Adipocyte (in vitro differentiated cells): ENCODE measurements around the gene LRRIQ3.

ENCODE experiments used
- DNase-seq: peaks from one replicate; pipeline ENCODE4 v3.0.0-alpha.2; 2015; ENCODE audit warnings: low read depth
- H3K27me3 ChIP-seq: replicated peaks from 2 replicates; pipeline ENCODE4 v1.7.0; 2013; ENCODE audit warnings: mild to moderate bottlenecking, low read length, moderate library complexity; ENCODE audit not compliant: control insufficient read depth, insufficient read depth
- H3K36me3 ChIP-seq: 2 replicates; pipeline ENCODE4 v1.7.0; 2013; ENCODE audit warnings: low read length, mild to moderate bottlenecking, moderate library complexity; ENCODE audit not compliant: control insufficient read depth, insufficient read depth, severe bottlenecking
- H3K4me1 ChIP-seq: 2 replicates; pipeline ENCODE4 v1.7.0; 2013; ENCODE audit warnings: mild to moderate bottlenecking, low read length, moderate library complexity; ENCODE audit not compliant: control insufficient read depth, insufficient read depth
- H3K4me3 ChIP-seq: 2 replicates; pipeline ENCODE4 v1.7.0; 2013; ENCODE audit warnings: mild to moderate bottlenecking, low read length, moderate library complexity
- H3K9ac ChIP-seq: 2 replicates; pipeline ENCODE4 v1.7.0; 2013; ENCODE audit warnings: mild to moderate bottlenecking, low read length, moderate library complexity
- H3K9me3 ChIP-seq: 2 replicates; pipeline ENCODE4 v1.7.0; 2013; ENCODE audit warnings: mild to moderate bottlenecking, low read length, moderate library complexity; ENCODE audit not compliant: control insufficient read depth

Gene LRRIQ3, protein sequence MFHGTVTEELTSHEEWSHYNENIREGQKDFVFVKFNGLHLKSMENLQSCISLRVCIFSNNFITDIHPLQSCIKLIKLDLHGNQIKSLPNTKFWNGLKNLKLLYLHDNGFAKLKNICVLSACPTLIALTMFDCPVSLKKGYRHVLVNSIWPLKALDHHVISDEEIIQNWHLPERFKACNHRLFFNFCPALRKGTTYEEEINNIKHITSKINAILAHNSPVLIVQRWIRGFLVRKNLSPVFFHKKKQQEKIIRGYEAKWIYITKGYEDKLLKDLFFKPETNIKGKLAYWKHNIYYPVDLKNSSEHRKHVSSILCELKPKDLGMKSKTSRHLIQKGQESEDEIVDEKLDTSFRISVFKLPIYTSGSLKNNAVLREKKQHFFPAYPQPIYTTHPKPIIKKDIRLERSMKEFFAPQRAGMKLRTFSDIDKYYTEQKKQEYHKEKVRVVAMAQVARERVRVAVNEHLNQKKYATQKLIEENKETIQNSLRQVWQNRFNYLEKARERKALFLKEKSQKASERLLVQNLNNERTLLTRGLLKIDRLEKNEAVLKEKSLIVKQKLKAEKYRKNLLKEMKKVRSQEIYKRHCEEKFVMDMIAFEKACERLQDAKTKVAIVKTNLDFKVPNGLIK

DNA sequence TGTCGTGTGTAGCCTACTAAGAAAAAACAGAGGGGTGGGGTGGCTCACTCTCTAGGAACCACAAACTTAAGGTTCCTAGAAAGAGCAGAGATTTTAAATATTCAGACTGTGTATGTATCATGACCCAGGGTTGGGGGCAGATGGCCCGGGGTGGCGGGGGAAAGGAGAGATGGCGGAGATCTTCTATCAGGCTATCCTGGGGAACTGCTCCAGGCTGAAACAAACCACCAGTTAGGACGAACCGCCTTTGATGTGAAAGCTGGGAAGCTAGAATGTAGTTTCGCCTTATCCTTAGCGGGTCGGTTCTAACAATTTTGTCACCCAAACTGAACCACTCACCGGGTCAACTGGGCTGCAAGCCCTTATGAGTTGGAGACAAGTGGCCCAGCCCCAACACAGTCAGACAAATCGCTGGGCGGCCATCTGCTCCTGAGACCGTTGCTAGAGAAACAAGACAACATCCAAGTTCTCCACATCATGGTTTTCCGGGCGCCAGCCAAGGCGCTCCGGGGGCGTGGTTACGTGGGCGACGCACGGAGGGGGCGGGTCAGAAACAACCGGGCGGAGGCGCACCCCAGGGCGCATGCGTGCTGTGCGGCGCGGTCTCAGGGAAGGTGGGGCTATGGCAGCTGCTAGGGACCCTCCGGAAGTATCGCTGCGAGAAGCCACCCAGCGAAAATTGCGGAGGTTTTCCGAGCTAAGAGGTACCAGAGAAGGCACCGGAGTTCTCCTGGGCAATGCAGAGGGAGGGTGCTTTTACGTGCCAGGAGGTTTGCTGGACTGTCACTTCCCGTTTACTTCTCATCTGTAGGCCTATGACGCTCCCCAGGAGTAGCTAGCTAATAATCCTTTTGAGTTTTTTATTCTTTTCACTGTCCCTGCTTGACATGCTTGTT lies at the start of gene LRRIQ3, which contains the start of gene FPGT:
LRRIQ3 (minus strand) TSS at position 520 of the 896 bp plus-strand sequence. CDS start 14,492 bp downstream, outside the sequence.
FPGT (plus strand) TSS at position 586 of the 896 bp plus-strand sequence; CDS start at position 623, 37 bp downstream.
- Histone ChIP-seq H3K36me3 (peaks cover 16% of the 10 kb centered on the region), H3K9me3 (no peaks in the 10 kb centered on the region), H3K4me3 (peak within 1 kb of the TSS; percentile 99), H3K4me1 (peaks cover 14% of the 10 kb centered on the region), H3K27me3 (no peaks in the 10 kb centered on the region), H3K9ac (peak within 1 kb of the TSS; percentile 96)
- peak; percentile 99 for DNase-seq

DNA sequence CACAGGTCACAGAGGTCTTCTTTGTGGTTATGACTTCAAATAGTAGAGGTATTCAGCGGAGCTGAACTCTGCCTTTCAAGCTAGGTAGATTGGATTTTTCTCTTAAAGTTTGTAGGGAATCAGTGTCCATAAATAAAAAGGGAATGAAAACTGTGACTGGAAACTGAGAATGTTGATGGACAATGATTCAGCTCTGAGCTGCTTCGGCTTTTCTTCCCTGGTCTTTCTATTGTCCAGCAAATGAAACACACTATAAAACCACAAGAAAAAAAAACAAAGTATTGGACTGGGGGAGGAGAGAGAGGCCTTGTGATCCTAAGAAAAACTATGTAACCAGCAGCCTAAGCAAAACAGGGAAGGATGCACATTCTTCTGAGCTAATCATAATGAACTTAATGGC lies 48.3 kb upstream of the LRRIQ3 start:
- no peak overlapping the region for H3K4me3 ChIP-seq
- H3K9ac ChIP-seq: no peak overlapping the region
- DNase-seq: peak; percentile 8
- no peaks in the 10 kb centered on the region for H3K4me1 ChIP-seq
- H3K36me3 ChIP-seq: no peaks in the 10 kb centered on the region
- H3K27me3 ChIP-seq: no peaks in the 10 kb centered on the region
- no peaks in the 10 kb centered on the region for H3K9me3 ChIP-seq

DNA sequence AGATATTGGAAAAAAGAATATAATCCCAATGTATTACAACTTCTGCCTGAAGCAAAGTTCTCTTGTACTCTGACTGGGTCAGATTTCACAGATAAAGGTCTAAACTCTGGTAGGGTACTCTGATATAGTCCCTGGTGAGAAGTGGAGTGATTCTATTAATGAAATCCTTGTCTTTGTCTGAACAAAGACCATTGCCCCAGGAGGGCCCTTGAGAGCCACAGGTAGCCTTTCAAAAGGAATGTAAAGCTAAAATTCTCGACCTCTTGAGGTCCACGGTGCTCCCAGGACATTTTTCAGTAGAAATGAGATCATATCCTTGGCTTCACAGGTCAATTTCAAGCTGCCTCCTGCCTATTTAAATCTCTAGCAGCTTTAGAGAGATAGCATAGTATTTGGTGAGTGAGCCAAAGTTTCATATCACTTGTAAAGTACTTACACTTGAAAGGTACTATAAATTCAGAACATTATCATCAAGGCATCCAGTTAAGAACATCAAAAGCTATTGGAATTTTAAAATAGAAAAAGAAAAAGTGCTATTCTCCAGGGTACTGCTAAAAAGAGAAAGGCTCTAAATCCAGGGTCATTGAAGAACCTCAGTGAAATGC lies 47.3 kb upstream of the LRRIQ3 start:
- Histone ChIP-seq H3K27me3 (no peaks in the 10 kb centered on the region), H3K9me3 (no peaks in the 10 kb centered on the region), H3K4me1 (no peaks in the 10 kb centered on the region), H3K4me3 (no peak overlapping the region), H3K36me3 (no peaks in the 10 kb centered on the region), H3K9ac (no peak overlapping the region)
- no peak for DNase-seq

DNA sequence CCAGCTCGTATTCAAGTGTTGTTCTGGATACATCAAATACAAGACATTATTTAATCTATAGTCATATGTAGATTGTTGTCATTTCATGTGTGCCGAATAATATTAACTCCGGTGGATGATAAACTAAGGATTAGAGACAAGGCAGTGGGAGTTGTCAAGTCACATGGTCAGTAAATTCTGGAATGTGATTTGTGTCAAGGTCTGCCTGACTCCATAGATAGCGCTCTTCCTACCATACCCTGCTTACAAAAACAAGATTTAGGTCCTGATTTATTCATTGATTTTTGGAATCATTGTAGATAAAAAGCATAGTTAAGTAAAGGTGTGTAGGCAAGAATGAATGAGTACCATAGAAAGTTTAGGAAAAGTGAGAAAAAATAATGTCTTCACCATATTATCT lies 39.8 kb upstream of the LRRIQ3 start:
- Histone ChIP-seq H3K36me3 (peaks cover 3% of the 10 kb centered on the region), H3K9me3 (no peaks in the 10 kb centered on the region), H3K9ac (no peak overlapping the region), H3K4me1 (no peaks in the 10 kb centered on the region), H3K27me3 (no peaks in the 10 kb centered on the region), H3K4me3 (no peak overlapping the region)
- no peak for DNase-seq

DNA sequence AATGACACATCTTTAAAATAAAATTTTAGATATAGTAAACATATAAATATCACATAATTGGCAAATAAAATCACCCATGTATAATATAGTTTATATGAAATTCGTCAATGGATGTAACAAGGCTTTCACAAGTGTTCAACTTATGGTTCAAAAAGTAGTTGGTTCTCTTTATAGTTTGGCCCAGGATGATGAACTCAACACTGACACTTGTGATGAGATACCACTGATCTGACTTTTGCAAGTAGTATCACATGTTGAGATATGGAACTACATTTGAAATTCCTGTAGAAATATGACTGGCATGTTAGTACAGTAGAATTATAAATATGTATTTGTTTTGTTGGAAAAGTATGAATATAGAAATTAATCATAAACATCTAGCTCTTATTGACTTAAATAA lies 39.1 kb upstream of the LRRIQ3 start:
- no peaks in the 10 kb centered on the region for H3K4me1 ChIP-seq
- no peak overlapping the region for H3K9ac ChIP-seq
- no peak for DNase-seq
- no peaks in the 10 kb centered on the region for H3K9me3 ChIP-seq
- no peak overlapping the region for H3K4me3 ChIP-seq
- H3K27me3 ChIP-seq: no peaks in the 10 kb centered on the region
- peaks cover 3% of the 10 kb centered on the region for H3K36me3 ChIP-seq

DNA sequence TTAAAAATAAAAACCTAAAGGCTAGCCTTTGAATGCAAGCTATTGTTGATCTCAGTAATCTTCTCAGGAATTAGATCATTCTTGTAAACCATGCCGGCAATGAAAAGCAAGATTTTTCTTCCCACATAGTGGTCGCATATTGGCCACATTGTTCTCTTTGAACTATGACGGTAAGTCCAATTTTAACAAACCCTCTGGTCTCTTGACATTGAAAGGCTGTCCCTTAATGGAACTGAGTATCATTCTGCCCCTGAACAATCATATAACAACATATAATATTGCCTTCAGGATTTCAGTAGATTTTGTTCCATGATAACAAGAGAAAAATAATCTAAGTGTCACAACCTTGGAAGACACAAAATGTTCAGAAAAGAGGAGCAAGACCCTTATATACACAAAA lies 38.5 kb upstream of the LRRIQ3 start:
- H3K27me3 ChIP-seq: no peaks in the 10 kb centered on the region
- H3K9ac ChIP-seq: no peak overlapping the region
- no peaks in the 10 kb centered on the region for H3K4me1 ChIP-seq
- H3K4me3 ChIP-seq: no peak overlapping the region
- H3K36me3 ChIP-seq: peaks cover 3% of the 10 kb centered on the region
- H3K9me3 ChIP-seq: no peaks in the 10 kb centered on the region
- no peak for DNase-seq

DNA sequence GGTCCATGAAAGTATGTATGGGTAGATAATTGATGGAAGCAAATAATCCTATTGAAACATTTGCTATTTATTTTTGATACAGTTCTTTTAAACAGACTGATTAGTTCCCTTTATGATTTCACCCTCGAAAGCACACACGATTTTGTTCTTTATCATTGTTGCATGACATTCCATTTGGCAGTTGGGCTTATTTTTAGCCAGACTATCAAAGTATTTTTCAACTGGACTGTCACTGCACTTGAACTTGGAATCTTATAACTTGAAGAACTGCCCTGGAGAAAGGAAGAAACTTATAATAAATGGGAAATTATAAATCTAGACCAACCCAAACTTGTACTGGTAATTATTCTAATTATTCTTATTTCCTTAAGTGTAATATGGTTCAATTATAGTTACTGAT lies 37.2 kb upstream of the LRRIQ3 start, which contains the start of gene TNNI3K:
TNNI3K (plus strand) TSS at position 235 of the 400 bp plus-strand sequence; CDS start at position 300, 65 bp downstream.
- Histone ChIP-seq H3K4me1 (no peaks in the 10 kb centered on the region), H3K4me3 (no peak within 1 kb of the TSS), H3K36me3 (peaks cover 3% of the 10 kb centered on the region), H3K9ac (no peak within 1 kb of the TSS), H3K9me3 (no peaks in the 10 kb centered on the region), H3K27me3 (no peaks in the 10 kb centered on the region)
- DNase-seq: no peak

DNA sequence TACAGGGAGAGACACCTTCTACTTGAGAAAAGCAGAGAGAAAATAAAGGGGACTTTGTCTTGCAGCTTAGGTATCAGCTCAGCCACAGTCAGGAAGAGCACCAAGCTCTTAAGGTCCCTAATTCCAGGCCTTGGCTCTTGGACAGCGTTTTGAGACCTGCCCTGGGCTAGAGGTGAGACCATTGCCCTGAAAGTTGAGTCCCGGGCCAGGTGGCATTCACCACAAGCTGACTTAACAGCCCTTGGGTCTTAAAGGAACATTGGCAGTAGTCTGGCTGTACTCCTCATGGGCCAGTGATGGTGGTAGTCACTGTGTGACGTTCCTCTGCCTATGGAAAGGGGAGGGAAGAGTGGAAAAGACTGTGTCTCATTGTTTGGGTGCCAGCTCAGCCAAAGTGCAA lies 25.5 kb upstream of the LRRIQ3 start:
- H3K9ac ChIP-seq: no peak overlapping the region
- no peaks in the 10 kb centered on the region for H3K4me1 ChIP-seq
- no peaks in the 10 kb centered on the region for H3K36me3 ChIP-seq
- no peak overlapping the region for H3K4me3 ChIP-seq
- H3K27me3 ChIP-seq: no peaks in the 10 kb centered on the region
- H3K9me3 ChIP-seq: peaks cover 19% of the 10 kb centered on the region
- DNase-seq: no peak

DNA sequence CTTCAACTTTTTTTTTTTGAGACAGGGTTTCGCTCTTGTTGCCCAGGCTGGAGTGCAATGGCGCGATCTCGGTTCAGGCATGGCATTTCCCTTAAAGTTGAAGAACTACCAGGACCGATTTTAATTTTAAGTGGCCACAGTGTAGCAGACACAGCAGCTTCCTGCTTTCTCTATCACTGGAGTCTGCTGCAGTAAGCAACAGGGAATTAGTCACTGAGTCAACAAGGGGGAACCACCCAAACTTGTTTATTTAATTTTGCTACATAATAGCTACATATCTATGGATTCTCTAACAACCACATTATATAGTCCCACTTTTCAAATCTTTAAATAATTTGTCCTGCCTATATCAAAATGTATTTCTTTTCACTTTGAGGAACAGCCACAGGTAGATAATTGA lies 24.7 kb upstream of the LRRIQ3 start:
- no peaks in the 10 kb centered on the region for H3K4me1 ChIP-seq
- no peak overlapping the region for H3K4me3 ChIP-seq
- peak; percentile 42 for DNase-seq
- no peaks in the 10 kb centered on the region for H3K27me3 ChIP-seq
- H3K36me3 ChIP-seq: no peaks in the 10 kb centered on the region
- peaks cover 16% of the 10 kb centered on the region for H3K9me3 ChIP-seq
- no peak overlapping the region for H3K9ac ChIP-seq

DNA sequence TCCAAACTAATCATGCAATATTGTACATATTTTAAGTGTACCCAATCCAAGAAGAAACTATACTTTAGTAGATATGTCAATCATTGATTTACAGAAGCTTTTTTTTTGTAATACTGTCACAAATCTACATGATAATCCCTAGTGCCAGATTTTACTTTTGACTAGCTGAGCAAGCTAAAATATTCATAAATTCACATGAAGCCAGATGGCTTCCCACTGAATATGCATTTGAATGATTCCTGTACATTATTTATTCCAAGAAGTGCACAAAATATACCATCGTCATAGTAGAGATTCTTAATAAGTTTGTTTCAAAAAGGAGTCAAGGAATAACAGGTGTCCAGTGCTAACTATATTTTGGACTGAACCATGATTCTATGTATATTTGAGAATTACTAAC lies 17.3 kb upstream of the LRRIQ3 start:
- no peak for DNase-seq
- Histone ChIP-seq H3K27me3 (no peaks in the 10 kb centered on the region), H3K4me1 (no peaks in the 10 kb centered on the region), H3K9me3 (no peaks in the 10 kb centered on the region), H3K4me3 (no peak overlapping the region), H3K36me3 (no peaks in the 10 kb centered on the region), H3K9ac (no peak overlapping the region)
